Measurements from ENCODE around the gene WDR26. TPM values are rescaled to one million over a fixed set of nuclear protein-coding genes. Genes with fewer than 3 reads are reported as not detected.

Gene WDR26
- total RNA-seq, 1 experiment from 2014 or later: 156 TPM

DNA sequence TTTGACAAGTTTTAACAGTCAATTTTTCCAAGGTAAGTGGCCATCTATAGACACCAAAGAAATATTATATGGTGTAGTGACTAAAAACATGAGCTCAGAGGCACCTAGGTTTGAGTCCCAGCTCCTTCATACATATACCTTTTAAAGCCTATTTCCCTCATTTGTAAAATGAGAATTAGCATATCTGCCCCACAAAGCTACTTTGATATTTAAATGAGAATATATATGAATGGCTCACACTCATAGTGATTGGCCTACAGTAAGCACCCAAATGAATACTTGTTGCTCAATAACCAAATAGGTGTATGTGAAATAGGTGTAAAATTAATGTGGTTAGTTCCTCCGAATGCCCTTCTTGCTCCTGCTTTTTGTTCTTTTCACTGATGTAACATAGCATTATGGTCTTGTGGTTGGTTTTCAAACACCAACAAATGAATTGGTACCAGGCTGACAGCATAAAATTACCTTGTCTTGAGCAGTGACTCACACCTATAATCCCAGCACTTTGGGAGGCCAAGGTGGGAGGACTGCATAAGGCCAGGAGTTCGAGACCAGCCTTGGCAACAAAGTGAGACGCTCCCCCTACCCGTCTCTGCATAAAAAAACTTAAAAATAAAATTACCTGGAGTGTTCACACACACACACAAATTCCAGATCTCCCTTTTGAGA, 52.6 kb downstream of the WDR26 start:
- TF ChIP-seq, protein P1, sequence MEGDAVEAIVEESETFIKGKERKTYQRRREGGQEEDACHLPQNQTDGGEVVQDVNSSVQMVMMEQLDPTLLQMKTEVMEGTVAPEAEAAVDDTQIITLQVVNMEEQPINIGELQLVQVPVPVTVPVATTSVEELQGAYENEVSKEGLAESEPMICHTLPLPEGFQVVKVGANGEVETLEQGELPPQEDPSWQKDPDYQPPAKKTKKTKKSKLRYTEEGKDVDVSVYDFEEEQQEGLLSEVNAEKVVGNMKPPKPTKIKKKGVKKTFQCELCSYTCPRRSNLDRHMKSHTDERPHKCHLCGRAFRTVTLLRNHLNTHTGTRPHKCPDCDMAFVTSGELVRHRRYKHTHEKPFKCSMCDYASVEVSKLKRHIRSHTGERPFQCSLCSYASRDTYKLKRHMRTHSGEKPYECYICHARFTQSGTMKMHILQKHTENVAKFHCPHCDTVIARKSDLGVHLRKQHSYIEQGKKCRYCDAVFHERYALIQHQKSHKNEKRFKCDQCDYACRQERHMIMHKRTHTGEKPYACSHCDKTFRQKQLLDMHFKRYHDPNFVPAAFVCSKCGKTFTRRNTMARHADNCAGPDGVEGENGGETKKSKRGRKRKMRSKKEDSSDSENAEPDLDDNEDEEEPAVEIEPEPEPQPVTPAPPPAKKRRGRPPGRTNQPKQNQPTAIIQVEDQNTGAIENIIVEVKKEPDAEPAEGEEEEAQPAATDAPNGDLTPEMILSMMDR (IDR thresholded peaks at IDR 0.05; ENCODE audit: unreplicated experiment): no peak
- H3K36me3 Mint-ChIP-seq (ENCODE audit: insufficient read depth, unreplicated experiment): peaks cover 73% of the 10 kb centered on the region
- peaks cover 10% of the 10 kb centered on the region for H3K4me1 Mint-ChIP-seq (ENCODE audit: insufficient read depth, unreplicated experiment)
- BruUV-seq (replicated peaks): no TSS peak
- H3K27ac Mint-ChIP-seq (ENCODE audit: low read depth, unreplicated experiment): no peak overlapping the region
- ChIA-PET POLR2A (interaction anchor here (0.6 to 5.5 kb wide), 8 partner anchors 13 to 164 kb away, joined by 3 to 21 read pairs (median 3); no protein-coding TSS in a partner anchor), CTCF (interaction anchor here (1.0 to 6.1 kb wide), 3 partner anchors 15 to 76 kb away, joined by 3 to 41 read pairs (median 3); no protein-coding TSS in a partner anchor)
- no peak overlapping the region for H3K4me3 Mint-ChIP-seq (ENCODE audit: unreplicated experiment)
- no peaks in the 10 kb centered on the region for H3K9me3 Mint-ChIP-seq (ENCODE audit: unreplicated experiment)
- intact Hi-C loops (cut with micrococcal nuclease): no loop called here
- no peak for DNase-seq (ENCODE audit: unreplicated experiment)
- H3K27me3 Mint-ChIP-seq (ENCODE audit: insufficient read depth, unreplicated experiment): no peaks in the 10 kb centered on the region

GRCh38 chr1:224380003-224380402, 54.6 kb downstream of the WDR26 start:
- H3K27ac Mint-ChIP-seq (ENCODE audit: low read depth, unreplicated experiment): no peak overlapping the region
- H3K4me1 Mint-ChIP-seq (ENCODE audit: insufficient read depth, unreplicated experiment): peaks cover 24% of the 10 kb centered on the region
- TF ChIP-seq, protein P1 (IDR thresholded peaks at IDR 0.05; ENCODE audit: unreplicated experiment): no peak
- intact Hi-C loops (cut with micrococcal nuclease): no loop called here
- POLR2A ChIA-PET: interaction anchor here (0.9 to 1.6 kb wide), 7 partner anchors 8 to 77 kb away, joined by 3 to 6 read pairs (median 4); no protein-coding TSS in a partner anchor
- H3K4me3 Mint-ChIP-seq (ENCODE audit: unreplicated experiment): no peak overlapping the region
- DNase-seq (ENCODE audit: unreplicated experiment): no peak
- H3K36me3 Mint-ChIP-seq (ENCODE audit: insufficient read depth, unreplicated experiment): peaks cover 73% of the 10 kb centered on the region
- CTCF ChIA-PET: interaction anchor here (0.5 to 1.6 kb wide), 5 partner anchors 16 to 331 kb away, joined by 3 to 6 read pairs (median 3); no protein-coding TSS in a partner anchor
- H3K27me3 Mint-ChIP-seq (ENCODE audit: insufficient read depth, unreplicated experiment): no peaks in the 10 kb centered on the region
- H3K9me3 Mint-ChIP-seq (ENCODE audit: unreplicated experiment): no peaks in the 10 kb centered on the region
- no TSS peak for BruUV-seq (replicated peaks)

DNA sequence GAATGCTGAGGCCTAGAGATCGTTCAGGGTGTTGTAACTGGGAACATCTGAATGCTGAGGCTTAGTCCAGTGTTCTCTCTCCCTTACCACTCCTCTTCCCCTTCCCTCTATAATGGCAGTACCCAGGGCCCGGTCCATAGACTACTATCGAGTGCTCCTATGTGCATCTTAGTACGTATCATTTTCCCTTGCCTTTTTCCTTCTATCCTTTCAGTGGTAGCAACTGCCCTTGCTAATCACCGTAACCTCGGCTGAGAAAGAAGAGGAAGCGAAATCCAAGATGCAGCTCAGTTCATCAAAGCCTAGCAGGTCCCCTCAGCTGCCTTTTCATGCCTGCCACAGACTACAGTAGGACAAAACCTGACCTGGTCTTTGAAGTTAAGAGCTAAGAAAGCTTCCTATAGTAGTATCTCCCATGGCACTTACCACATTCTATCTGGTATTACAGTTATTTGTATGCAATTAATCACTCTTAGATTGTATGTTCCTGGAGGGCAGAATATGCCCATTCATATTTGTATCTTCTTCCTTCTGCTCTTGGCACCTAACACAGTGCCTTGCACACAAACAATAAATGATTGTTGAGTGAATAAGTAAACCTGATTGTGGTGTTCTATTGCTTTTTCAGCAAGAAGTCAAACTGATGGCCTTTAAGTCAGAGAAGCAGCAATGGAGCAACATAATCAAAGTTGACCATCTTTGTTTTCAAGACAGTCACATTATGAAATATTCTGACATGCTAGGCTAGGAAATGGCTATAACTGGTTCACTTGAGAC, 55.6 kb downstream of the WDR26 start:
- ChIA-PET POLR2A (interaction anchor here (1.2 to 6.1 kb wide), 5 partner anchors 9 to 78 kb away, joined by 3 to 46 read pairs (median 4); partner anchors contain the start of gene CNIH4), CTCF (interaction anchor here (0.5 to 1.6 kb wide), 5 partner anchors 15 to 330 kb away, joined by 3 to 6 read pairs (median 3); no protein-coding TSS in a partner anchor)
- H3K9me3 Mint-ChIP-seq (ENCODE audit: unreplicated experiment): no peaks in the 10 kb centered on the region
- DNase-seq (ENCODE audit: unreplicated experiment): no peak
- no peaks in the 10 kb centered on the region for H3K27me3 Mint-ChIP-seq (ENCODE audit: insufficient read depth, unreplicated experiment)
- TF ChIP-seq, protein P1 (IDR thresholded peaks at IDR 0.05; ENCODE audit: unreplicated experiment): no peak
- BruUV-seq (replicated peaks): no TSS peak
- H3K27ac Mint-ChIP-seq (ENCODE audit: low read depth, unreplicated experiment): peak overlapping the region; percentile 21
- intact Hi-C loops (cut with micrococcal nuclease): no loop called here
- H3K4me1 Mint-ChIP-seq (ENCODE audit: insufficient read depth, unreplicated experiment): peaks cover 24% of the 10 kb centered on the region
- H3K4me3 Mint-ChIP-seq (ENCODE audit: unreplicated experiment): no peak overlapping the region
- H3K36me3 Mint-ChIP-seq (ENCODE audit: insufficient read depth, unreplicated experiment): peaks cover 73% of the 10 kb centered on the region

- DNase-seq (ENCODE audit: unreplicated experiment): peak; percentile 77
- Mint-ChIP-seq H3K9me3 (ENCODE audit: unreplicated experiment) (no peaks in the 10 kb centered on the region), H3K36me3 (ENCODE audit: insufficient read depth, unreplicated experiment) (peaks cover 75% of the 10 kb centered on the region), H3K27me3 (ENCODE audit: insufficient read depth, unreplicated experiment) (no peaks in the 10 kb centered on the region), H3K4me1 (ENCODE audit: insufficient read depth, unreplicated experiment) (peaks cover 24% of the 10 kb centered on the region), H3K4me3 (ENCODE audit: unreplicated experiment) (no peak overlapping the region), H3K27ac (ENCODE audit: low read depth, unreplicated experiment) (peak overlapping the region; percentile 44)
- intact Hi-C loops (cut with micrococcal nuclease): no loop called here
- no TSS peak for BruUV-seq (replicated peaks)
- ChIA-PET CTCF (interaction anchor here (0.6 to 4.7 kb wide), 6 partner anchors 11 to 493 kb away, joined by 3 to 18 read pairs (median 4); no protein-coding TSS in a partner anchor), POLR2A (interaction anchor here (0.7 to 6.1 kb wide), 14 partner anchors 10 to 263 kb away, joined by 3 to 46 read pairs (median 3); partner anchors contain the start of genes CNIH4, FBXO28, NVL and WDR26)
- TF ChIP-seq, protein P1 (IDR thresholded peaks at IDR 0.05; ENCODE audit: unreplicated experiment): no peak
These were observed 57.0 kb downstream of the WDR26 start for GRCh38 chr1:224377676-224378006.

All from MCF 10A (cell line).